ENCODE data around the gene GLUL. TPM values are rescaled to one million over a fixed set of nuclear protein-coding genes. Genes with fewer than 3 reads are reported as not detected.

The GLUL gene
- polyA plus RNA-seq, 3 donors: 506 to 1,423 (median 523) TPM

DNA sequence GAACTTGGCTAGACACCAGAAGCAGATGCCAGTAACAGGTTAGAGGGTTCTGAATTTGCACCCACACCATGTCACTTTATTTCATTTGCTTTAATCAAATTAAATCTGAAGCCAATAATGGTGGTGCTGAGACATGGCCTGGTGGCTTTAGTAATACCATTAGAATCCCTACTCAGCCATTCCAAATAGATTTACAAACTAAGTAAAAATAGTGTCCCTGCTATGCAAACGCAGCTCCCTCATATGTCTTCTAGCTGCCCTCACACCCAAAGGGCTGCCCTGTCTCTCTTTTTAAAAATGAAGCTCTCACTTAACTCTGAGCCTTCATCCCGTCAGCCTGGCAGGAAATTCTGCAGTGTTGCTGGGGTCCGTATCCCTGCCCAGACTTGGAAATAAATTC is 21.1 kb downstream of the GLUL start:
- no peaks in the 10 kb centered on the region for H3K79me2 ChIP-seq (ENCODE audit: insufficient read depth, low read length)
- Mint-ChIP-seq H3K27me3 (ENCODE audit: low read depth in 3 of 3) (peaks cover 0 to 2% (median 2%) of the 10 kb centered on the region in 3 donors), H3K4me1 (no peaks in the 10 kb centered on the region), H3K27ac (no peak overlapping the region), H3K36me3 (no peaks in the 10 kb centered on the region), H3K4me3 (no peak overlapping the region), H3K9me3 (no peaks in the 10 kb centered on the region)
- H2AFZ ChIP-seq (ENCODE audit: insufficient read depth, low read depth, low read length, poor library complexity, severe bottlenecking): no peak overlapping the region
- H4K20me1 ChIP-seq (ENCODE audit: insufficient read depth, low read length): no peaks in the 10 kb centered on the region
- 61% methylated on average over 3 of the region's 3 CpGs for WGBS (ENCODE audit: insufficient coverage)
- H3K4me2 ChIP-seq (replicated peaks; ENCODE audit: extremely low read depth, low read length, poor library complexity, severe bottlenecking): no peak overlapping the region
- intact Hi-C loops (cut with micrococcal nuclease): no loop called here
- DNase-seq: no peak
- no peaks in the 10 kb centered on the region for H3K27me3 ChIP-seq (ENCODE audit: control insufficient read depth in 2 of 2, insufficient read depth in 2 of 2, low read length in 2 of 2)
- TF ChIP-seq, protein P1, sequence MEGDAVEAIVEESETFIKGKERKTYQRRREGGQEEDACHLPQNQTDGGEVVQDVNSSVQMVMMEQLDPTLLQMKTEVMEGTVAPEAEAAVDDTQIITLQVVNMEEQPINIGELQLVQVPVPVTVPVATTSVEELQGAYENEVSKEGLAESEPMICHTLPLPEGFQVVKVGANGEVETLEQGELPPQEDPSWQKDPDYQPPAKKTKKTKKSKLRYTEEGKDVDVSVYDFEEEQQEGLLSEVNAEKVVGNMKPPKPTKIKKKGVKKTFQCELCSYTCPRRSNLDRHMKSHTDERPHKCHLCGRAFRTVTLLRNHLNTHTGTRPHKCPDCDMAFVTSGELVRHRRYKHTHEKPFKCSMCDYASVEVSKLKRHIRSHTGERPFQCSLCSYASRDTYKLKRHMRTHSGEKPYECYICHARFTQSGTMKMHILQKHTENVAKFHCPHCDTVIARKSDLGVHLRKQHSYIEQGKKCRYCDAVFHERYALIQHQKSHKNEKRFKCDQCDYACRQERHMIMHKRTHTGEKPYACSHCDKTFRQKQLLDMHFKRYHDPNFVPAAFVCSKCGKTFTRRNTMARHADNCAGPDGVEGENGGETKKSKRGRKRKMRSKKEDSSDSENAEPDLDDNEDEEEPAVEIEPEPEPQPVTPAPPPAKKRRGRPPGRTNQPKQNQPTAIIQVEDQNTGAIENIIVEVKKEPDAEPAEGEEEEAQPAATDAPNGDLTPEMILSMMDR (IDR thresholded peaks at IDR 0.05): no peak
- no peak overlapping the region for H3K4me3 ChIP-seq (replicated peaks in 1 of 3; ENCODE audit: low read depth in 2 of 3, low read length in 3 of 3)
- no peaks in the 10 kb centered on the region for H3K4me1 ChIP-seq (ENCODE audit: control insufficient read depth in 1 of 2, insufficient read depth in 2 of 2, low read length in 2 of 2)
- no peak overlapping the region for H3K27ac ChIP-seq (ENCODE audit: low read depth in 1 of 2, low read length in 2 of 2)
- no peaks in the 10 kb centered on the region for H3K36me3 ChIP-seq (replicated peaks in 1 of 2; ENCODE audit: control insufficient read depth in 1 of 2, insufficient read depth in 2 of 2, low read length in 2 of 2)
- no peak overlapping the region for H3K9ac ChIP-seq (ENCODE audit: insufficient read depth, low read length, poor library complexity, severe bottlenecking)
- no peaks in the 10 kb centered on the region for H3K9me3 ChIP-seq (replicated peaks in 1 of 2; ENCODE audit: control insufficient read depth in 1 of 2, insufficient read depth in 1 of 2, low read length in 2 of 2)

DNA sequence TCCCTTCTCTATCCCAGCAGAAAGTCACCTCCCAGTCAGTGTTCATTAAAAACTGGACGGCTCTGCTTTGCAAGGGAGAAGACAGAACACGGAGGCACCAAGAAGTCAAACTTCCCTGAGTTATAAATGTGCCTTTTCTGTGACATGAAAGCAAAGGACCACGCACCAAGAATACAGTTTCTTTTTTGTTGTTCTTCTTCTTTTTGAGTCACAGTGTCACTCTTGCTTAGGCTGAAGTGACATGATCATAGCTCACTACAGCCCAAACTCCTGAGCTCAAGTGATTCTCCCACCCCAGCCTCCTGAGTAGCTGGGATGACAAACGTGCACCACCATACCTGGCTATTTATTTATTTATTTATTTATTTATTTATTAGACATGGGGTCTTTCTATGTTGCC is 22.7 kb downstream of the GLUL start:
- no peaks in the 10 kb centered on the region for H3K9me3 ChIP-seq (replicated peaks in 1 of 2; ENCODE audit: control insufficient read depth in 1 of 2, insufficient read depth in 1 of 2, low read length in 2 of 2)
- WGBS (ENCODE audit: insufficient coverage): 57% methylated on average over 2 of the region's 4 CpGs
- TF ChIP-seq, protein P1 (IDR thresholded peaks at IDR 0.05): no peak
- no peak overlapping the region for H3K9ac ChIP-seq (ENCODE audit: insufficient read depth, low read length, poor library complexity, severe bottlenecking)
- H2AFZ ChIP-seq (ENCODE audit: insufficient read depth, low read depth, low read length, poor library complexity, severe bottlenecking): no peak overlapping the region
- DNase-seq: no peak
- H3K4me1 ChIP-seq (ENCODE audit: control insufficient read depth in 1 of 2, insufficient read depth in 2 of 2, low read length in 2 of 2): no peaks in the 10 kb centered on the region
- H4K20me1 ChIP-seq (ENCODE audit: insufficient read depth, low read length): no peaks in the 10 kb centered on the region
- no peaks in the 10 kb centered on the region for H3K36me3 ChIP-seq (replicated peaks in 1 of 2; ENCODE audit: control insufficient read depth in 1 of 2, insufficient read depth in 2 of 2, low read length in 2 of 2)
- H3K4me1 Mint-ChIP-seq: no peaks in the 10 kb centered on the region
- intact Hi-C loops (cut with micrococcal nuclease): no loop called here
- H3K4me3 Mint-ChIP-seq: no peak overlapping the region
- H3K27ac Mint-ChIP-seq: peak overlapping the region in 1 of 7 donors; percentile 13
- no peaks in the 10 kb centered on the region for H3K27me3 ChIP-seq (ENCODE audit: control insufficient read depth in 2 of 2, insufficient read depth in 2 of 2, low read length in 2 of 2)
- no peak overlapping the region for H3K4me2 ChIP-seq (replicated peaks; ENCODE audit: extremely low read depth, low read length, poor library complexity, severe bottlenecking)
- no peak overlapping the region for H3K4me3 ChIP-seq (replicated peaks in 1 of 3; ENCODE audit: low read depth in 2 of 3, low read length in 3 of 3)
- no peaks in the 10 kb centered on the region for H3K36me3 Mint-ChIP-seq
- no peak overlapping the region for H3K27ac ChIP-seq (ENCODE audit: low read depth in 1 of 2, low read length in 2 of 2)
- no peaks in the 10 kb centered on the region for H3K79me2 ChIP-seq (ENCODE audit: insufficient read depth, low read length)
- H3K27me3 Mint-ChIP-seq (ENCODE audit: low read depth in 3 of 3): no peaks in the 10 kb centered on the region
- no peaks in the 10 kb centered on the region for H3K9me3 Mint-ChIP-seq

All from CD14-positive monocyte (primary cell).